ENCODE data around the gene ZBTB42. TPM values are rescaled to one million over a fixed set of nuclear protein-coding genes. Genes with fewer than 3 reads are reported as not detected.
A peak's percentile ranks its signal among the peaks of the same experiment; 100 is the strongest.
"Not testable (repeated sequence)": the region's sequence is repeated elsewhere in the genome, so short reads cannot be mapped to it uniquely, and the experiment has no call there.

The ZBTB42 gene
- polyA plus RNA-seq, 1 experiment, result 1.6 TPM

DNA sequence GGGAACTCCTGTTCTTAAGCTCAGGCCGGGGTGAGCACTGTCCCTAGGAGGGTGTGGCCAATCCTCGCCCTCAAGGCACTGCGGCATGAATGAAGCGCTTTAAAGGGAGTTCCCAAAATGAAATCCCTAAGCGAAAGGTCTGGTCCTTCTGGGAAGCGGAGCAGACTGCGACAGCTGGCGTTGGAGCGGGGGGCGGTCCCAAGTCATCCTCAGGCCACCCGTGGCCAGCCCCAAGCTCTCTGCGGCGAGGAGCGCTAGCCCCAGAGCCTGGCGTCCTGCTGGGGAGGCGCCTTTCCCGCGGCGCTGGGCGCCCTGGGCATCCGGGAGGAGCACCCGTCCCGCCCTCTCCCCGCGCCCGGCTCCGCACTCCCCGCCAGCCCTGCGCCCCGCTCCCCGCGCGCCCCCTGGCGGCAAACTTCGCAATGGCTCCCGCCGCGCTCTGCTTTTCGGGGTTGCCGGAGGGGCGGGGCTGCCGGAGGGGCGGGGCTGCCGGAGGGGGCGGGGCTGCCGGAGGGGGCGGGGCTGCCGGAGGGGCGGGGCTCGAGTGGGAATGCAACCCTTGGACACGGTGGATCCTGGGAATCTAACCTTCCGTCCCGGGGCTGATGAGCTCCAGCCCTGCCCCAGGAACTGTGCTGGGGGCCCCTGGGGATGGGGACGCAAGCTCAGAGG is 25.4 kb downstream of the ZBTB42 start:
- TF ChIP-seq, protein P1, sequence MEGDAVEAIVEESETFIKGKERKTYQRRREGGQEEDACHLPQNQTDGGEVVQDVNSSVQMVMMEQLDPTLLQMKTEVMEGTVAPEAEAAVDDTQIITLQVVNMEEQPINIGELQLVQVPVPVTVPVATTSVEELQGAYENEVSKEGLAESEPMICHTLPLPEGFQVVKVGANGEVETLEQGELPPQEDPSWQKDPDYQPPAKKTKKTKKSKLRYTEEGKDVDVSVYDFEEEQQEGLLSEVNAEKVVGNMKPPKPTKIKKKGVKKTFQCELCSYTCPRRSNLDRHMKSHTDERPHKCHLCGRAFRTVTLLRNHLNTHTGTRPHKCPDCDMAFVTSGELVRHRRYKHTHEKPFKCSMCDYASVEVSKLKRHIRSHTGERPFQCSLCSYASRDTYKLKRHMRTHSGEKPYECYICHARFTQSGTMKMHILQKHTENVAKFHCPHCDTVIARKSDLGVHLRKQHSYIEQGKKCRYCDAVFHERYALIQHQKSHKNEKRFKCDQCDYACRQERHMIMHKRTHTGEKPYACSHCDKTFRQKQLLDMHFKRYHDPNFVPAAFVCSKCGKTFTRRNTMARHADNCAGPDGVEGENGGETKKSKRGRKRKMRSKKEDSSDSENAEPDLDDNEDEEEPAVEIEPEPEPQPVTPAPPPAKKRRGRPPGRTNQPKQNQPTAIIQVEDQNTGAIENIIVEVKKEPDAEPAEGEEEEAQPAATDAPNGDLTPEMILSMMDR (IDR thresholded peaks at IDR 0.05; ENCODE audit: low read depth, low read length), result peak; percentile 58
- DNase-seq (ENCODE audit: low read depth, low spot score), result peak; percentile 21
- peak overlapping the region; percentile 11 for H3K27ac ChIP-seq (ENCODE audit: low read depth, low read length)
- ChIA-PET CTCF (interaction anchor here (0.6 to 2.6 kb wide), 51 partner anchors 10 to 517 kb away, joined by 3 to 90 read pairs (median 4); partner anchors contain the start of genes SIVA1 and ZBTB42), POLR2A (interaction anchor here (0.5 to 1.1 kb wide), 3 partner anchors 58 to 136 kb away, joined by 3 to 4 read pairs (median 3); no protein-coding TSS in a partner anchor)
- H3K27me3 ChIP-seq (ENCODE audit: control insufficient read depth, insufficient read depth, low read length), result no peaks in the 10 kb centered on the region
- H3K9me3 ChIP-seq (ENCODE audit: control insufficient read depth, insufficient read depth, low read length), result no peaks in the 10 kb centered on the region; the same call in 1 of the 2 replicates
- peak overlapping the region; percentile 77 for H3K4me3 ChIP-seq (ENCODE audit: low read depth, low read length)

DNA sequence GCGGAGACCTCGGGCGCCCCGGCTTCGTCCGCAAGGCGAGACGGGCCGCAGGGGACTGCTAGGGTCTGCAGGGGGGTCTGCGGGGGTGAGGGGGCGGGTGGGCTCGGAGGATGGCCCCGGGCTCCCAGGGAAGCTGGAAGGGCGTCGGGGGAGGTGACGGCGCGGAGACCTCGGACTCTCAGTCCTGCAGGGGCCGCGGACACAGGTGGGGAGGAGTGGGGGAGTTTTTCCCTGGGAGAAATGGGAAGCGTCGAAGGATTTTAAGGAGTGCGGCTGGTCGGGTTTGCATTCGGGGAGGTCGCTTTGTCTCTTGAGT is 25.9 kb downstream of the ZBTB42 start:
- ChIA-PET CTCF (interaction anchor here (0.6 to 2.6 kb wide), 41 partner anchors 10 to 516 kb away, joined by 3 to 90 read pairs (median 5); partner anchors contain the start of genes SIVA1 and ZBTB42), POLR2A (interaction anchor here (0.5 to 1.1 kb wide), 3 partner anchors 60 to 136 kb away, joined by 3 to 4 read pairs (median 3); no protein-coding TSS in a partner anchor)
- H3K27ac ChIP-seq (ENCODE audit: low read depth, low read length), result no peak overlapping the region

DNA sequence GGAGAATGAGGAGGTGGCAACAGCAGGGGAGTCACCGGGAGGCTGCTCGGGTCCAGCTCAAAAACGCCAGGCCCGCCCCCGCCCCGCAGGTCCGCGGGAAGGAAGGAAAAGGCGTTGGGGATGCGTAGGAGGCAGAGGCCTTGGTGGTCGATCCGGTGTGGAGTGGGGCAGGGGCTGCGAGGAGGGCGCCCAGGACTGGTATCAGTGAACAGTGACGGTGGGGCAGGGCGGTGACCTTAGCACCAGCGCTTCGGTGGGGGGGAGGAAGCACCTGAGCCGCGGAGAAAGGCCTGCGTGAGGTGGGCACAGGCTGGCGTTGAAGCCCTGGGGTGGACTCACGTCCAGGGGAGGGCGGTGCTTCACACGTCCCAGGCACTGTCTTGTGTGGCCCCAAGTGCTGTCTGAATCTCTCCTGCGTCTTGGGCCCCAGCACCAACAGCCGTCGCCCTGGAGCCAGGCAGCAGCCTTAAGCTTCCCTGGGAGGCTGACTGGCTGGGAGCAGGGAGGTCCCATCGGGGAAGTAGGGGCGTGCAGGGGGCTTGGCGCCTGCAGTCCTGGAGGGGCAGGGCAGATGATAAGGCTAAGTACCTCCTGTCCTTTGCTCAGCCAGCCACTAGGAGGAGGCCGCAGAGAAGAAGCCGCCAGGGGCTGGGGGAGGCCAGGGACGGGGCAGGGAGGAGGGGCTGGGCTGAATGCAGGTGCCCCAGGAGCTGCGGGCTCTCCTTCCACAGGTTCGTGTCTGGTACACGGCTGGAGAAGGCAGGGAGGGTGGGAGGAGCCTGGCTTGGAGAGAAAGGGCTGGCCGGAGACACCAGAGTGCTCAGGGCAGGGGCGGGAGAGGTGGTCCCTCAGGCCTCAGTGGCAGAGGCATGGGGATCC is 26.5 kb downstream of the ZBTB42 start:
- POLR2A ChIA-PET, result interaction anchor here (0.5 to 0.6 kb wide), 2 partner anchors 94 to 137 kb away, joined by 3 to 4 read pairs; no protein-coding TSS in a partner anchor
- Histone ChIP-seq H3K27me3 (ENCODE audit: control insufficient read depth, insufficient read depth, low read length) (no peaks in the 10 kb centered on the region), H3K4me3 (ENCODE audit: low read depth, low read length) (peak overlapping the region; percentile 63), H3K9me3 (ENCODE audit: control insufficient read depth, insufficient read depth, low read length) (no peaks in the 10 kb centered on the region; the same call in 1 of the 2 replicates), H3K27ac (ENCODE audit: low read depth, low read length) (no peak overlapping the region)
- TF ChIP-seq, protein P1 (IDR thresholded peaks at IDR 0.05; ENCODE audit: low read depth, low read length), result peak; percentile 62
- DNase-seq (ENCODE audit: low read depth, low spot score), result no peak
- CTCF ChIA-PET, result interaction anchor here (0.6 to 2.6 kb wide), 39 partner anchors 9 to 516 kb away, joined by 3 to 90 read pairs (median 5); partner anchors contain the start of genes SIVA1 and ZBTB42

More for the DNA sequence above, 25.9 kb downstream of the ZBTB42 start:
- TF ChIP-seq, protein P1 (IDR thresholded peaks at IDR 0.05; ENCODE audit: low read depth, low read length), result no peak
- peak overlapping the region; percentile 63 for H3K4me3 ChIP-seq (ENCODE audit: low read depth, low read length)
- H3K27me3 ChIP-seq (ENCODE audit: control insufficient read depth, insufficient read depth, low read length), result no peaks in the 10 kb centered on the region
- DNase-seq (ENCODE audit: low read depth, low spot score), result no peak
- H3K9me3 ChIP-seq (ENCODE audit: control insufficient read depth, insufficient read depth, low read length), result no peaks in the 10 kb centered on the region; the same call in 1 of the 2 replicates

GRCh38 chr14:104830781-104831180 is 29.9 kb downstream of the ZBTB42 start:
- TF ChIP-seq, protein P1 (IDR thresholded peaks at IDR 0.05; ENCODE audit: low read depth, low read length), result no peak
- Histone ChIP-seq H3K27me3 (ENCODE audit: control insufficient read depth, insufficient read depth, low read length) (no peaks in the 10 kb centered on the region), H3K9me3 (ENCODE audit: control insufficient read depth, insufficient read depth, low read length) (no peaks in the 10 kb centered on the region), H3K4me3 (ENCODE audit: low read depth, low read length) (no peak overlapping the region), H3K27ac (ENCODE audit: low read depth, low read length) (no peak overlapping the region)
- no peak for DNase-seq (ENCODE audit: low read depth, low spot score)
- ChIA-PET POLR2A (no interaction called here), CTCF (no interaction called here)

- H3K27ac ChIP-seq (ENCODE audit: low read depth, low read length), result not testable (repeated sequence)
Observed at GRCh38 chr14:104836171-104836935, 35.5 kb downstream of the ZBTB42 start.

More at GRCh38 chr14:104836171-104836935, 35.5 kb downstream of the ZBTB42 start:
- POLR2A ChIA-PET; H3K4me3 ChIP-seq (ENCODE audit: low read depth, low read length); DNase-seq (ENCODE audit: low read depth, low spot score); H3K9me3 ChIP-seq (ENCODE audit: control insufficient read depth, insufficient read depth, low read length): not testable (repeated sequence)
- CTCF ChIA-PET, result interaction anchor here (1.7 kb wide), 1 partner anchor 10 kb away, joined by 4 read pairs; no protein-coding TSS in a partner anchor
- peaks cover 16% of the 10 kb centered on the region for H3K27me3 ChIP-seq (ENCODE audit: control insufficient read depth, insufficient read depth, low read length)
